ENCODE measurements around the gene TMEM245. TPM values are rescaled to one million over a fixed set of nuclear protein-coding genes. Genes with fewer than 3 reads are reported as not detected.
"Not testable (repeated sequence)": the region's sequence is repeated elsewhere in the genome, so short reads cannot be mapped to it uniquely, and the experiment has no call there.

Gene TMEM245
- total and polyA plus RNA-seq, 2 of the 13 experiments (the other 11 are each of a cell fraction or from before 2014, with no cell fraction given): 53.5 to 55.4 TPM

- TF ChIP-seq PATZ1 (CRISPR knock-in tag; IDR thresholded peaks at IDR 0.05) (no peak), TIGD3 (CRISPR knock-in tag; IDR thresholded peaks at IDR 0.05; ENCODE audit: borderline replicate concordance) (no peak), UBTF (CRISPR knock-in tag; IDR thresholded peaks at IDR 0.05) (no peak), ZNF704 (CRISPR knock-in tag; IDR thresholded peaks at IDR 0.05; ENCODE audit: borderline replicate concordance) (no peak), CEBPB (IDR thresholded peaks at IDR 0.05; ENCODE audit: borderline replicate concordance, low read depth, low read length) (no peak), EP300 (IDR thresholded peaks at IDR 0.05; ENCODE audit: low read depth in 2 of 2, low read length in 2 of 2) (no peak), EP300 (CRISPR knock-in tag; IDR thresholded peaks at IDR 0.05; ENCODE audit: borderline replicate concordance) (no peak), MAFF (IDR thresholded peaks at IDR 0.05; ENCODE audit: low read depth, low read length) (peak; percentile 25; the same call in 1 of the 2 replicates), MAFG (CRISPR knock-in tag; IDR thresholded peaks at IDR 0.05) (no peak), FOXK2 (IDR thresholded peaks at IDR 0.05) (no peak), PLRG1 (conservative IDR thresholded peaks at IDR 0.05) (no peak)
These were observed 9.9 kb upstream of the TMEM245 start (continued) for GRCh38 chr9:109129470-109130197.

- H2AFZ ChIP-seq (ENCODE audit: low read length); H3K27ac ChIP-seq (ENCODE audit: extremely low read length, insufficient read depth, low read length); H3K79me2 ChIP-seq (ENCODE audit: insufficient read depth, low read length); FAIRE-seq; DNase-seq (ENCODE audit: low spot score); CTCF ChIA-PET (ENCODE audit: low intra/inter-chr PET ratio, low total read pairs); BruUV-seq (replicated peaks); in situ Hi-C loops (cut with HindIII; ENCODE audit: extremely low pct_ligation_motif_present, low pct_unique_long_range_greater_than_20kb); intact Hi-C loops (cut with micrococcal nuclease; ENCODE audit: unreplicated experiment); H4K20me1 ChIP-seq (ENCODE audit: insufficient read depth, low read length); H3K4me2 ChIP-seq (ENCODE audit: low read depth, low read length); H3K9ac ChIP-seq (ENCODE audit: insufficient read depth, low read depth, low read length); ATAC-seq; H3K4me3 ChIP-seq (replicated peaks in 1 of 3; ENCODE audit: insufficient read depth in 1 of 3, low read depth in 2 of 3, low read length in 3 of 3); H3K36me3 ChIP-seq (replicated peaks in 1 of 2; ENCODE audit: control insufficient read depth in 1 of 2, insufficient read depth in 2 of 2, low read length in 2 of 2); H3K27me3 ChIP-seq (ENCODE audit: control insufficient read depth in 1 of 2, insufficient read depth in 2 of 2, low read length in 2 of 2); H3K9me3 ChIP-seq (ENCODE audit: low read length); POLR2A ChIA-PET: not testable (repeated sequence)
- 74% methylated on average over 4 of the region's 4 CpGs for WGBS (ENCODE audit: low lambda C conversion rate)
- H3K4me1 ChIP-seq (ENCODE audit: insufficient read depth, low read length): peaks cover 84% of the 10 kb centered on the region
These were observed 6.9 kb upstream of the TMEM245 start for GRCh38 chr9:109126671-109127070.

All from HepG2 (cell line).